DMS53 treated with DMSO at 0.1 percent for 48 hours (cell line): ENCODE results near the gene ARHGAP42.

ENCODE experiments used
- DNase-seq: peaks from one replicate; lab custom pipeline; 2025; ENCODE audit not compliant: unreplicated experiment; lab: John Stamatoyannopoulos, UW

Gene ARHGAP42

GRCh38 chr11:100902454-100903141, 215.5 kb downstream of the ARHGAP42 start:
- no peak for DNase-seq

GRCh38 chr11:100903284-100903683, 216.2 kb downstream of the ARHGAP42 start:
- DNase-seq = no peak

GRCh38 chr11:100905684-100906083, 218.6 kb downstream of the ARHGAP42 start:
- DNase-seq = no peak

- no peak for DNase-seq
These were observed 221.7 kb downstream of the ARHGAP42 start for GRCh38 chr11:100908746-100909145.

- no peak for DNase-seq
These were observed 223.7 kb downstream of the ARHGAP42 start for GRCh38 chr11:100910808-100911207.

- DNase-seq = no peak
These were observed 227.5 kb downstream of the ARHGAP42 start for GRCh38 chr11:100914415-100915110.

- peak; percentile 76 for DNase-seq
These were observed 231.7 kb downstream of the ARHGAP42 start for GRCh38 chr11:100918551-100919500.

GRCh38 chr11:100920593-100920992, 233.5 kb downstream of the ARHGAP42 start:
- DNase-seq = no peak

GRCh38 chr11:100922121-100922520, 235.0 kb downstream of the ARHGAP42 start:
- DNase-seq = no peak

- DNase-seq = no peak
These were observed 236.5 kb downstream of the ARHGAP42 start for GRCh38 chr11:100923555-100923954.

GRCh38 chr11:100925935-100926334, 238.8 kb downstream of the ARHGAP42 start:
- DNase-seq = no peak

GRCh38 chr11:100927579-100927978, 240.5 kb downstream of the ARHGAP42 start:
- DNase-seq = no peak

- no peak for DNase-seq
These were observed 241.3 kb downstream of the ARHGAP42 start for GRCh38 chr11:100928426-100928825.

- no peak for DNase-seq
These were observed 242.3 kb downstream of the ARHGAP42 start for GRCh38 chr11:100929377-100929776.

GRCh38 chr11:100930185-100930778, 243.2 kb downstream of the ARHGAP42 start:
- peak; percentile 72 for DNase-seq

GRCh38 chr11:100932474-100933100, 245.5 kb downstream of the ARHGAP42 start:
- DNase-seq = peak; percentile 51

GRCh38 chr11:100936781-100937180, 249.7 kb downstream of the ARHGAP42 start:
- no peak for DNase-seq

- DNase-seq = no peak
These were observed 252.5 kb downstream of the ARHGAP42 start for GRCh38 chr11:100939571-100939970.

GRCh38 chr11:100940111-100940510, 253.0 kb downstream of the ARHGAP42 start:
- DNase-seq = no peak

- no peak for DNase-seq
These were observed 253.9 kb downstream of the ARHGAP42 start for GRCh38 chr11:100941033-100941432.

GRCh38 chr11:100942016-100942415, 254.9 kb downstream of the ARHGAP42 start:
- peak; percentile 88 for DNase-seq
